GM12892 (cell line): Measurements from ENCODE around the gene SPTY2D1.

ENCODE experiments used
- POLR2A ChIP-seq: IDR thresholded peaks from 2 replicates; pipeline ENCODE4 v1.6.1; 2011; ENCODE audit warnings: low read depth, low read length, control low read depth
- POLR2AphosphoS5 ChIP-seq: IDR thresholded peaks from 2 replicates; pipeline ENCODE4 v1.6.1; 2011; ENCODE audit warnings: low read depth, low read length, control low read depth

GRCh38 chr11:18617688-18618341 lies 16.3 kb downstream of the SPTY2D1 start:
- TF ChIP-seq POLR2AphosphoS5 (no peak), POLR2A (no peak)
